Stimulated activated CD8-positive, alpha-beta memory T cell treated with anti-CD3 and anti-CD28 coated beads, Interleukin-15, amount 100 ng/mL, for 24 hours (primary cell): ENCODE results near the gene TNFRSF14.

ENCODE experiments used
- DNase-seq: peaks from one replicate; pipeline ENCODE4 v3.0.0-alpha.2; 2020; ENCODE audit warnings: low read depth

TNFRSF14 gene

GRCh38 chr1:2602311-2602835 is 46.2 kb downstream of the TNFRSF14 start:
- no peak for DNase-seq

DNA sequence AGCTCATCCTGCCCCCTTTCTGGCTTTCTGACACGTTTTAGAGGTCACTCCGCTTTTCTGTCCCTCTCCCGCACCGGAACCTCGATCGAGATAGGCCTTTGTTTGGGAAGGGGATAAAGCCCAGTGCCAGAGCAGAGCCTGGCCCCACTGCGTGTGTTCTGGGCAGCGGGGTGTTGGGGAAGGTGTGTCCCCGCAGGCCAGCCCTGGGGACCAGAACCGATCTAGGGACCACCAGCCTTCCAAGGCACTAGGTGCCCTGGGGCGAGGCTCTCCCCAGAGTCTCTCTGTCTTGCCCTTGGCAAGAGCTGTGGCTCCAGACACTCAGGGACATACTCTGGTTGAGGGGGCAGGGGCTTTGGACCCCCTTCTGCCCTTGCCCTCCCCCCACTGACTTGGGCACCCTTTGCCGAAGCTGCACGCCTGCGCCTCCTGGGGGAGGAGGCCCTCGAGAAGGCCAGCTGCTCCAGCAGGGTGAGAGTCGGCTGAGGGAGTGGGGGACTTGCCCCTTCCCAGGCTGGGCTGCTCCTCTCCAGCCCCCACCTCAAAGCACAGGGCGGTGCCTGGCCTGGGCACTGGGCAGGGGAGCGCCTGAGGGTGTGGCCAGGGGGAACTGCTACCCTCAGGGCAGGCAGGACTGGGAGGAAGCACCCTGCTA is 46.8 kb downstream of the TNFRSF14 start:
- no peak for DNase-seq

DNA sequence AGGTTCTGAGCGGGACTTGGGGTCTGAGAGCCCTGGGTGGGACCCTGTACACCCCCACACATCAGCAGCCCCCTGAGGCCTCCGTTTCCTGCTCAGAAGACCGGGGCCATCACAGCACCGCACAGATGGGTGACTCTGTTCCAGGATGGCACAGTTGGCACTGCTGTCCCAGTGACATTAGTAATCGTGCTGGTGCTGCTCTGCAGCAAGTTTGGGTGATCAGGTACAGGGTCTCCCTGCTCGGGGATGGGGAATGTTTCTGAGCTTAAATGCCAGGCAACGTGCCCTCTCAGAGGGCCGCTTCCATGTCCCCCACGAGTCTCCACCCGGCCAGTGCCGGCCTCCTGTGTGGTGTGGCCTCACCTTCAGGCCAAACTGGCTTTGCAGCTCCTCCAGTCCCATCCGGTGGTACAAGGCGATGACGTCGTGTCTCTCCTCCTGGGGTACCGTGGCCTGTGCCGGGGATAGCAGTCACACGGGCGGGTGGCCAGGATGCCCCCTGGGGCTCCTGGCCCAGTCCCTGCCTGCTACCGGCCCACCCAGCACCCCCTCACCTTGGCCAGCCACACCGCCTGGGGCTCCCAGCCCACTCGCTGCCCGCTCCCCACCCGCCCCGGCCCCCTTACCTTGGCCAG is 47.5 kb downstream of the TNFRSF14 start:
- no peak for DNase-seq

- DNase-seq = no peak
Measured at GRCh38 chr1:2604156-2604843, 48.1 kb downstream of the TNFRSF14 start.

DNA sequence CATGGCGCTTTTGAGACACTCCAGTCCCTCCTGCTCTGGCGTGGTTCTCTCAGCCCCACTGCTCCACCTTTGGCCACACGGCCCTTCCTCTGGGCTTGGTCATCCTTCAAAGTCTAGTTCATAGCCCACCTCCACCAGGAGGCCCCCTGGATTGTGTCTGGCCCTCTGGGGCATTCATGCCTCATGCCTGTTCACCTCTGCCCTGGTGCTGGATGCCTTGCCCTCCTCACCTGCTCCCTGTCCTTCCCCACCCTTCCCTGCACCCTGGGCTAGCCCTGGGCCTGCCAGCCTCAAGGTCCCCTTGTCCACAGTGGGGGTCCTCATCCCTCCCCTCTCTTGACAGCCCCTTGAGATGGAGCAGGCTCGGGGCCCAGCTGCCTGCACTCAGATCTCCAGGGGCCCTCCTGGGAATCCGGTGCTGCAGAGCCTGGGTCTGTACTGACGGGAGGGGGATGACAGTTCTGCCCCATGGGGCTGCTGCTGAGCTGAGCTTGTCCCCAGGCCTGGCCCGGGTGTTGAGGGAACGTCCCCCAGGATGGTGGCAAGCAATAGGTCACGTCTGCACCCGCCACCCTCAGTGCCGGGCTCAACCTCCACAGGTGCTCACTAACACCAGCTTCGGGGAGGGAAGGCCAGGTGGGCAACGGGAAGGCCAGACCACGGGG is 48.8 kb downstream of the TNFRSF14 start:
- DNase-seq = no peak

GRCh38 chr1:2605509-2606395 is 49.6 kb downstream of the TNFRSF14 start:
- DNase-seq = no peak

DNA sequence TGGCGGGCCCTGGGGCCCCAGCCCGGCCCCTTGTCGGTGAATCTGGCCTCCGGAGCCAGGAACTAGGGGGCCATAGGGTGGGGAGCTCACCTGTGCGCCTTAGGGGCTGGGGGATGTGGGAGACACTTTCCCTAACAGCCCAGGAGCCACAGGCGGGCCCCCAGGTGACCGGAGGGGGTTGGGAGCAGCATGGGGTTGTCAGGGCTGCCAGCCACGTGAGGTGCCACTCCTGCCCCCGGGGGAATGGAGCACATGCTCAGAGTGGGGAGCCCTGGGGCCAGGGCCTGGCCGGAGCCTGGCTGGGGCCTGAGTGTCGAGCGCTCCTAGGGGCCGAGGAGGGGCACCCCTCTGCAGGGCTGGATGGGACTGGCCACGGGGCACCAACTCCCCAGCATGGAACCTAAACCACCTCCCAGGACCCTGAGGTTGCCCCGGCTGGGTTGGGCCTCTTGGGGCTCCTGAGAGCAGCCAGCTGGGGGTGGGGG is 50.3 kb downstream of the TNFRSF14 start:
- DNase-seq = no peak

DNA sequence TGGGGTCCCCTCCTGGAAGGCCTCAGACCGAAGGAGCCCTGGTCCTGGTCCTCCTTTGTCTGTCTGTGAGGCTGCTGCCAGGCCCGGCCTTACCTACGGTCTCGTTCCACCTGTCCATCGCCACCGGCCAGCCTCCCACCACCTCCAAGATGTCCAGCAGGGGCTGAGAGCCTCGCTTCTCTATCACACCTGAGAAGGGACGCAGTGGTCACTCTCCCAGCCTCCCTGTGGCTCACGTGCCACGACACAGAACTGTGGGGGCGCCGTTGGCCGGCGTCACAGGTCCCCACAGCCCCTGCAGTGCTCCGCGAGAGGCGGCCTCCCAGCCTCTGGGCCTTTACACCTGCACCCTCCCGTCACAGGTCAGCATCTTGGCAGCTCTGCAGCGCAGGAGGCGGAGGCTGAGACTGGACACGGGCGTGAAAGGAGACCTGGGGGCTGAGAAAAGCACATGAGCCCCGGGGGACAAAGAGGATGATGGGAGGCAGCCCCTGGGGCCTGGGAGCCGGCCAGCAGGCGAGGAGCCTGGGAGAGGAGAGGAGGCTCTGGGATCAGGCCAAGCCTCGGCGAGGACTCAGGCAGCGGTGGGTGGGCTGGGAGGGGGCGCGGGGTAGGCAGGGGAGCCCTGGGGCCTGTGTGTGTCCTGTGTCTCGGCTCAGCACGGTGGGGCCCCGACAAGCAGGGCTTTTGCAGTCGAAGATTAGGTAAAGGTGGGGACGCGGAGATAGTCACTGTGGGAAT is 50.9 kb downstream of the TNFRSF14 start:
- no peak for DNase-seq

GRCh38 chr1:2607641-2608091 is 51.5 kb downstream of the TNFRSF14 start:
- DNase-seq = no peak

DNA sequence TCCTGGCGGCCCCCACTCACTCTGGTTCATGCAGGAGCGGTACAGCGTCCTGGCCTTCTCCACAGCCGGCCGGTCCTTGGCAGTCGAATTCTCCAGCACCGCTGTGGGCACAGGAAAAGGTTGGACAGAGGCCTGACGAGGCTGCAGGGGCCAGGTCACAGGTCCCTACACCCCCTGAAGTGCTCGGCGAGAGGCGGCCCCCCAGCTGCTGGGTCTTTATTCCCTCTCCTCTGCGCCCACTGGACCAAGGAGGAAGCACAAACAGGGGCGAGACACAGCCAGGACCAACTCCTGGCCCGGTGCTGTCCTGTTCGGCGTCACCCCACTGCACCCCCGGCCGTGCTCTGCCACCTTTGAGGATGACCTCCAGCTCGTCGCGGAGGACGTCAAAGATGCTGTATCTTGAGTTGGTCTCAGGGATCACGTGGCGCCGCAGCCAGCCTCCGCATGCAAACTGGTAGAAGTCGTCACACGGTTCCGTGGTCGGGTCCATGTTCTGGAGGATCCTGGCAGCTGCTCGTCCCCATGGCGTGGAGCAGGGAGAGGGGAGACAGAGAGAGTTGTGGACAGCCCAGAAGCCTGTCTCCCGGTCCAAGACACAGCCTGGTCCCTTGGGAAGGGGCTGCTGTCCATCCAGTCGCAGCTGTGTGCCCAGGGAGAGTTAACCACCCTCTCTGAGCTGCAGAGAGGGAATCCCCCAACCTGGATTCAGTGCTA is 53.3 kb downstream of the TNFRSF14 start:
- DNase-seq = no peak

- DNase-seq = no peak
Measured at GRCh38 chr1:2610036-2610959, 54.1 kb downstream of the TNFRSF14 start.

- DNase-seq = no peak
Measured at GRCh38 chr1:2611031-2611501, 54.9 kb downstream of the TNFRSF14 start.

DNA sequence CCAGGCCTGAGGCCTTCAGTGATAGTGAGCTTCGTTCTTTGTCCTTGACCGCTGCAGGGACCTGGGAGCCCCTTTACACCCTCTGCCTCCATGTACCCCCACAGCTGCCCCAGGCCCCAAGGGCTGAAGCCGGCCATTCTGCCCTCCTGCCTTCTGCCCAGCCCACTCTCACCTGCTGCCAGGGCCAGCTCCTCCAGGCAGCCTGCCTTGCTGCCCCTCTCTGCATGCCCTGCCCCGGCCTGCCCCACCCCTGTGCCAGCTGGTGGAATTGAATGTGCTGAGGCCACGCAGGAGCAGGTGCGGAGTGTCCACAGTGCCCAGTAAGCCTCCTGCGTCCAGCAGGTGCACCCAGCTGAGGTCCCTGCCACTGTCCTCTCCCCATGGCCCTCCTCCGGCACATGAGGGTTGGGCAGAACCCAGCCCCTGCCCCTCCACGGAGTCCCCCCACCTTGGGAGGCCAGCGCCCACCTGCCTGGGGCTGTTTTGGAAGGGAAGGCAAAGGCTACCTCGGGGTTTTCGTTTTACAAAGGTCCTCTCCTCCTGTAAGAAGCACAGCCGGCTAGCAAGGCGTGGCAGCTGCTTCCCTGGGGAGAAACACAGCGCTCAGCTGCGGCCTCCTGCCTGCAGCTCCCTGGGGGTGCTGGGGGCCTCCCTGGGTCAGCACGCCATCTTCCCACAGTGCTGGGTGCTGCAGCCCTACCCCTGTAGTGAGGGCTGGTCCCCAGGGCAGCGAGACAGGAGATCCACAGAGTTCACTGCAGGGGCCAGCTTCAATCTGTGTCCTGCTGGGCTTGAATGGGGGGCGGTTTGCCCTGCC is 55.7 kb downstream of the TNFRSF14 start:
- no peak for DNase-seq

- no peak for DNase-seq
Measured at GRCh38 chr1:2612591-2613365, 56.6 kb downstream of the TNFRSF14 start.
